Omental fat pad (tissue), 4 donors: ENCODE measurements around the gene DYNC2LI1. TPM values are rescaled to one million over a fixed set of nuclear protein-coding genes. Genes with fewer than 3 reads are reported as not detected.

Source experiments
- ATAC-seq: fragments of 150-250 bp; one replicate; pipeline ENCODE4 v1.9.1; 2016; ENCODE audit warnings: mild to moderate bottlenecking, moderate library complexity; ENCODE audit not compliant: low FRiP score
- DNase-seq: peaks from one replicate; pipeline ENCODE4 v3.0.0-alpha.2; 2019; ENCODE audit warnings: low spot score
- CTCF ChIP-seq, 3 donors: fragments of 450-650 bp; IDR thresholded peaks; one replicate each; pipeline ENCODE4 v1.5.1; 2016 to 2017; ENCODE audit warnings: antibody characterized with exemption in 3 of 3, mild to moderate bottlenecking in 3 of 3, moderate library complexity in 2 of 3
- total RNA-seq, 4 donors: library from RNA; depleted of rRNA; stranded (reverse); fragments of >200 nt; gene quantifications; one replicate each; pipeline ENCODE4 v1.1.0, GENCODE V29; 2016

Gene DYNC2LI1
- total RNA-seq, 4 donors from 2014 or later = 13.2 to 24.3 (median 17.1) TPM

DNA sequence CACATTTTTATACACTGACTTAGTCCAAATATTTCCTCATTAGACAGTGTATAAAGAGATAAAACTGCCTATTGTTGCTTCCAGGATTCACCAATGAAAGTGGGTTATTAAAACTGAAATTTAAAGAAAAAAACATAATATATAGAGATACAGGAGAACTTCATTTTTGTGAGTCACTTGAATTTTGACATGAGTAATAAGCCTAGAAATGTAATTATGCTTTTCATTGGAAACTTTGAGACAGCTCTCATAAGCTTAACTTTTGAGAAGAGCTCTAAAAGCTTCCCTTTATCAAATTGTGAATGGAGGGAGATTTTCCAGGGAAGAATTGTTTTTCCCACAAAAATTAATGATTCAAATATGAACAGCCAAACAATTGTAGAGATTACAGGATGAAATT is 14.1 kb downstream of the DYNC2LI1 start:
- no peak for ATAC-seq
- no peak for DNase-seq
- no peak for TF ChIP-seq CTCF (IDR thresholded peaks at IDR 0.05)

- no peak for ATAC-seq
- no peak for DNase-seq
- TF ChIP-seq CTCF (IDR thresholded peaks at IDR 0.05) = no peak
Observed at GRCh38 chr2:43788646-43789045, 14.8 kb downstream of the DYNC2LI1 start.

GRCh38 chr2:43790147-43790546 is 16.3 kb downstream of the DYNC2LI1 start:
- TF ChIP-seq CTCF (IDR thresholded peaks at IDR 0.05) = no peak
- ATAC-seq = no peak
- DNase-seq = no peak

DNA sequence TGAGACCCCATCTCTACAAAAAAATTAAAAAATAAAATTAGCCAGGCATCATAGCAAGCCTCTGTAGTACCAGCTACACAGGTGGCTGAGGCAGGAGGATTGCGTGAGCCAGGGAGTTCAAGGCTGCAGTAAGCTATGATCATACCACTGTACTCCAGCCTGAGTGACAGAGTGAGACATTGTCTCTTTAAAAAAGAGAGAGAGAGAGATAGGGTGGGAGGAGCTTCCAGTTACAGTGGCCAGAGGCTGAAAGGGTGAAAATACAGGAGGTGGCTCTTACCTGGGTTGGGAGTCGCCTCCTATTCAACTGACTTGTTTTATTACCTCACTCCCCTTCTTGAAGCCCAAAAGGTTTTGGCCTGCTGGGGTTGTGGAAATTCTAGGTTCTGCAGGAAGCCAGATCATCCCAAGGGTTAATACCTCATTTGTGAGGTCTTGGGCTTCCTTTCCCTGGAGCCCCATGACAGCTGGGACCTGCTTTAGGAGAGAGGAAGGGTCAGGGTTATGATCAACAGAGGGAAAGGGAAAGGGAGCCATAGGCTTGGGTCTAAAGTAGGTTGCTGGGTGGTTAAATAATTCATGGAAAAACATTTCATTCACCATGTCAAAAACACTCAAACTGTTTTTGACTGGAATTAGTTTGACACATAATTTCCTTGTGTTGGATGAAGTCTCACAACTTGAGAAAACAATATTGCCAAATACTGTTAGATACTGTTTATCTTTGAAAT is 17.4 kb downstream of the DYNC2LI1 start:
- no peak for TF ChIP-seq CTCF (IDR thresholded peaks at IDR 0.05)
- no peak for DNase-seq
- no peak for ATAC-seq

DNA sequence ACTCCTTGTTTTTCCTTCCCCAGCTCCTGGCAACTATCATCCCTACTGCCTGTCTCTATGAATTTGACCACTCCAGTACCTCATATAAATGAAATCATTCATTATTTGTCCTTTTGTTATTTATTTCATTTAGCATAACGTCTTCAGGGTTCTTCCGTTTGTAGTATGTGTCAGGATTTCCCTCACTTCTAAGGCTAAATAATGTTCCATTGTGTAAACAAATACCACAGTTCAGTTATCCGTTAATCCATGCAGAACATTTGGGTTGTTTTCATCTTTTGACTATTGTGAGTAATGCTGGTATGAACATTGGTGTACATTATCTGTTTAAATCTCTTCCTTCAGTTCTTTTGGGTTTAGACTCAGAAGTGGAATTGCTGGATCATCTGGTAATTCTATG is 18.8 kb downstream of the DYNC2LI1 start:
- no peak for TF ChIP-seq CTCF (IDR thresholded peaks at IDR 0.05)
- ATAC-seq (no peak), DNase-seq (no peak)

DNA sequence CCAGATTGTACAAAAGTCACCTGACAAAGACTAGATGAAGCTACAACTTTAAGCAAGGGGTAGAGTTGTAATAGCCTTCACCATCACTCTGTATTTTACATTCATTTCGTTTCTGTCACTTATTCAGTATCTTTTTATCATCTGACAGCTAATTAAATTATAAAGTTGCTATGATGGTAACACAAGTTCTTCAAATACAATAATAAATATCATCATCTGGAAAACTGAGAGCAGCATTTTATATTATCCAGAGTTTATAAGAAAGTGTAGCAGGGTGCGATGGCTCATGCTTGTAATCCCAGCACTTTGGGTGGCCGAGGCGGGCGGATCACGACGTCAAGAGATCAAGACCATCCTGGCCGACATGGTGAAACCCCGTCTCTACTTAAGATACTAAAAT is 21.1 kb downstream of the DYNC2LI1 start:
- no peak for DNase-seq
- TF ChIP-seq CTCF (IDR thresholded peaks at IDR 0.05) = no peak
- ATAC-seq = no peak

- no peak for ATAC-seq
- no peak for TF ChIP-seq CTCF (IDR thresholded peaks at IDR 0.05)
- DNase-seq = no peak
Observed at GRCh38 chr2:43796206-43796605, 22.4 kb downstream of the DYNC2LI1 start.
